OCI-LY7 (cell line): Measurements from ENCODE around the gene TBKBP1. TPM values are rescaled to one million over a fixed set of nuclear protein-coding genes. Genes with fewer than 3 reads are reported as not detected.

Source experiments
- BruUV-seq: library from RNA; stranded (reverse); fragments of 400-500 nt; replicated peaks from 2 replicates; lab custom pipeline; 2021; lab: Mats Ljungman, UMichigan
- CTCF ChIA-PET: fragments of 300-600 bp; sonication (Branson Sonifier 250); formaldehyde crosslinking; loops from one replicate; lab custom pipeline; 2022; ENCODE audit warnings: antibody characterized with exemption; ENCODE audit not compliant: unreplicated experiment; lab: Charles Lee
- POLR2A ChIA-PET: fragments of 300-600 bp; sonication (Branson Sonifier 250); formaldehyde crosslinking; loops from one replicate; lab custom pipeline; 2022; ENCODE audit warnings: antibody characterized with exemption; lab: Charles Lee
- DNase-seq: peaks from one replicate; pipeline ENCODE4 v3.0.0-alpha.2; 2015; ENCODE audit warnings: low spot score
- H2AFZ ChIP-seq: fragments of 200-600 bp; sonication (generic), shearing (Covaris generic); 2 replicates; pipeline ENCODE4 v1.6.1; 2014; ENCODE audit warnings: mild to moderate bottlenecking, antibody characterized with exemption, low read length, moderate library complexity
- H3K27ac ChIP-seq: fragments of 200-600 bp; sonication (generic); 2 replicates; pipeline ENCODE4 v1.5.1; 2014; ENCODE audit warnings: mixed run types, low read depth, mild to moderate bottlenecking, moderate library complexity, low read length, inconsistent platforms; ENCODE audit not compliant: poor library complexity, severe bottlenecking
- H3K36me3 ChIP-seq: fragments of 200-600 bp; sonication (generic); 2 replicates; pipeline ENCODE4 v1.6.1; 2014; ENCODE audit warnings: mild to moderate bottlenecking, antibody characterized with exemption, low read length, moderate library complexity, mixed read lengths; ENCODE audit not compliant: insufficient read depth
- H3K4me1 ChIP-seq: fragments of 200-600 bp; sonication (generic); 2 replicates; pipeline ENCODE4 v1.5.1; 2014; ENCODE audit warnings: mild to moderate bottlenecking, low read length; ENCODE audit not compliant: insufficient read depth, poor library complexity, severe bottlenecking
- H3K4me2 ChIP-seq: fragments of 200-600 bp; sonication (generic); 2 replicates; pipeline ENCODE4 v1.6.1; 2014; ENCODE audit warnings: mild to moderate bottlenecking, low read length
- H3K4me3 ChIP-seq: fragments of 200-600 bp; sonication (generic); 2 replicates; pipeline ENCODE4 v1.5.1; 2014; ENCODE audit warnings: mild to moderate bottlenecking, low read depth, low read length; ENCODE audit not compliant: poor library complexity, severe bottlenecking
- H3K79me2 ChIP-seq: fragments of 200-600 bp; sonication (generic); 2 replicates; pipeline ENCODE4 v1.6.1; 2016; ENCODE audit warnings: low read depth, mild to moderate bottlenecking, low read length, moderate library complexity, mixed read lengths; ENCODE audit not compliant: insufficient read depth
- H3K9me2 ChIP-seq: fragments of 200-600 bp; sonication (generic); 2 replicates; pipeline ENCODE4 v1.6.1; 2016; ENCODE audit warnings: mild to moderate bottlenecking, low read length, mixed read lengths; ENCODE audit not compliant: insufficient read depth
- H3K9me3 ChIP-seq: fragments of 200-600 bp; sonication (generic); 2 replicates; pipeline ENCODE4 v1.6.1; 2014; ENCODE audit warnings: mild to moderate bottlenecking, mixed run types, low read length, mixed read lengths
- H4K20me1 ChIP-seq: fragments of 200-600 bp; sonication (generic); 2 replicates; pipeline ENCODE4 v1.6.1; 2014; ENCODE audit warnings: mild to moderate bottlenecking, antibody characterized with exemption, low read length, moderate library complexity, mixed read lengths; ENCODE audit not compliant: insufficient read depth
- EZH2phosphoT487 ChIP-seq: fragments of 200-600 bp; sonication (generic); IDR thresholded peaks from 2 replicates; pipeline ENCODE4 v1.6.1; 2018; ENCODE audit warnings: low read depth, borderline replicate concordance, mild to moderate bottlenecking, mixed run types, antibody characterized with exemption, low read length, moderate library complexity, mixed read lengths
- intact Hi-C: fragments of 100-400 bp; cut with micrococcal nuclease; formaldehyde crosslinking; loops from one replicate; pipeline ENCODE4 v1.10.0; 2022; ENCODE audit not compliant: unreplicated experiment
- total RNA-seq, 2 experiments: library from RNA; depleted of rRNA in 1 of 2; stranded (reverse); fragments of >200 nt in 1 of 2; shearing (Covaris generic) in 1 of 2; gene quantifications; 2 replicates each; pipeline ENCODE4 v1.2.3, GENCODE V29; 2014 to 2022
- TF ChIP-seq, protein P1 (sequence below): fragments of 200-600 bp; sonication (generic); conservative IDR thresholded peaks from 2 replicates; pipeline ENCODE4 v1.5.1; 2014; ENCODE audit warnings: mild to moderate bottlenecking, antibody characterized with exemption, low read length, moderate library complexity, mixed read lengths

The TBKBP1 gene
- total RNA-seq, 2 experiments from 2014 or later = 8.3 to 16.0 TPM

DNA sequence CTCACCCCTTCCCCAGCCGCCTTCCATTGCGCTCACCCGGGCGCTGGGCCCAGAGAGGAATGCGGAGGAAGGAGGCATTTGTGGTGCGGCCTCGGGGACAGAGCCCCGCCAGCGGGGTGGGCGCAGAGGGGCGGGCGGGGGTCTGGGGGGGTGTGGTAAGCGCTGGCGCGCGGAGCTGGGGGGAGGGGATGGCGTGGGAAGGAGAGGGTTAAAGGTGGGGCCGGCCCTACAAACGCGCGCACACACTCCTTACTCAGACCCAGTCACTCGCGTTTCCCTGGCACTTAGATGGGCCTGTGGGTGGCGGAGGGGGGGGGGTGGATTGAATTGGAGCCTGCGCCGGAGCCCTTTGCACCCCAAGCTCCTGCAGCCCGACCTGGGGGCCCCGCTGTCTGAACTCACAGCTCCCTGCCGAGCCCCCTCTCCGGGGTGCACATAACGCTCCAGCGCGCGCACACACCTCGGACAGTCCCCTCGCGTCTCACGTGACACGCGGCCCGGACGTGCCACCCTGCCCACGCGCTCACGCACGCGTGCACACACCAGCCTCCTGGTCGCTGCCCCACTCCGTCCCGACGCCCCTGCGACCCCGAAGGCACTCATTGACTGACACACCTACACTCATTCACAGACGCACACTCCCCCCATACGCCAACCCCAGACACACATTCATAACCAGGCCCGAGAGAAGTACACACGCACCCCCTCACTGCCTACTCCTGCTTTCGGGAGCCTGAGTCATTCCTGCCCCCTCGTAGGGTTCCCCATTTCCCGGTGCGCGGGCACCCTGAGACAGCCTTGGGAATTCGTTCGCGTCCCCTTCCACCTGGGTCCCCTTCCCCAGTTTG is 844 bp downstream of the TBKBP1 start:
- intact Hi-C loops = no loop called here
- peak; percentile 59 for DNase-seq
- no TSS peak for BruUV-seq
- Histone ChIP-seq H3K27ac (peak overlapping the region; percentile 49), H3K36me3 (0 out of 2 replicates have a peak, but pooled peaks cover 7% of the 10 kb centered on the region), H3K9me3 (no peaks in the 10 kb centered on the region), H3K4me3 (peak overlapping the region; percentile 72), H3K4me1 (peaks cover 31% of the 10 kb centered on the region), H3K9me2 (no peaks in the 10 kb centered on the region), H4K20me1 (no peaks in the 10 kb centered on the region), H3K79me2 (peaks cover 5% of the 10 kb centered on the region; the same call in 1 of the 2 replicates), H3K4me2 (peak overlapping the region; percentile 79), H2AFZ (peak overlapping the region; percentile 53)
- ChIA-PET CTCF (interaction anchor here (0.5 kb wide), 1 partner anchor 26 kb away, joined by 3 read pairs; no protein-coding TSS in a partner anchor), POLR2A (interaction anchor here (3.0 kb wide), 1 partner anchor 46 kb away, joined by 15 read pairs; the partner anchor contains the start of gene KPNB1)
- TF ChIP-seq, protein P1, sequence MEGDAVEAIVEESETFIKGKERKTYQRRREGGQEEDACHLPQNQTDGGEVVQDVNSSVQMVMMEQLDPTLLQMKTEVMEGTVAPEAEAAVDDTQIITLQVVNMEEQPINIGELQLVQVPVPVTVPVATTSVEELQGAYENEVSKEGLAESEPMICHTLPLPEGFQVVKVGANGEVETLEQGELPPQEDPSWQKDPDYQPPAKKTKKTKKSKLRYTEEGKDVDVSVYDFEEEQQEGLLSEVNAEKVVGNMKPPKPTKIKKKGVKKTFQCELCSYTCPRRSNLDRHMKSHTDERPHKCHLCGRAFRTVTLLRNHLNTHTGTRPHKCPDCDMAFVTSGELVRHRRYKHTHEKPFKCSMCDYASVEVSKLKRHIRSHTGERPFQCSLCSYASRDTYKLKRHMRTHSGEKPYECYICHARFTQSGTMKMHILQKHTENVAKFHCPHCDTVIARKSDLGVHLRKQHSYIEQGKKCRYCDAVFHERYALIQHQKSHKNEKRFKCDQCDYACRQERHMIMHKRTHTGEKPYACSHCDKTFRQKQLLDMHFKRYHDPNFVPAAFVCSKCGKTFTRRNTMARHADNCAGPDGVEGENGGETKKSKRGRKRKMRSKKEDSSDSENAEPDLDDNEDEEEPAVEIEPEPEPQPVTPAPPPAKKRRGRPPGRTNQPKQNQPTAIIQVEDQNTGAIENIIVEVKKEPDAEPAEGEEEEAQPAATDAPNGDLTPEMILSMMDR = no peak
- no peak for TF ChIP-seq EZH2phosphoT487

DNA sequence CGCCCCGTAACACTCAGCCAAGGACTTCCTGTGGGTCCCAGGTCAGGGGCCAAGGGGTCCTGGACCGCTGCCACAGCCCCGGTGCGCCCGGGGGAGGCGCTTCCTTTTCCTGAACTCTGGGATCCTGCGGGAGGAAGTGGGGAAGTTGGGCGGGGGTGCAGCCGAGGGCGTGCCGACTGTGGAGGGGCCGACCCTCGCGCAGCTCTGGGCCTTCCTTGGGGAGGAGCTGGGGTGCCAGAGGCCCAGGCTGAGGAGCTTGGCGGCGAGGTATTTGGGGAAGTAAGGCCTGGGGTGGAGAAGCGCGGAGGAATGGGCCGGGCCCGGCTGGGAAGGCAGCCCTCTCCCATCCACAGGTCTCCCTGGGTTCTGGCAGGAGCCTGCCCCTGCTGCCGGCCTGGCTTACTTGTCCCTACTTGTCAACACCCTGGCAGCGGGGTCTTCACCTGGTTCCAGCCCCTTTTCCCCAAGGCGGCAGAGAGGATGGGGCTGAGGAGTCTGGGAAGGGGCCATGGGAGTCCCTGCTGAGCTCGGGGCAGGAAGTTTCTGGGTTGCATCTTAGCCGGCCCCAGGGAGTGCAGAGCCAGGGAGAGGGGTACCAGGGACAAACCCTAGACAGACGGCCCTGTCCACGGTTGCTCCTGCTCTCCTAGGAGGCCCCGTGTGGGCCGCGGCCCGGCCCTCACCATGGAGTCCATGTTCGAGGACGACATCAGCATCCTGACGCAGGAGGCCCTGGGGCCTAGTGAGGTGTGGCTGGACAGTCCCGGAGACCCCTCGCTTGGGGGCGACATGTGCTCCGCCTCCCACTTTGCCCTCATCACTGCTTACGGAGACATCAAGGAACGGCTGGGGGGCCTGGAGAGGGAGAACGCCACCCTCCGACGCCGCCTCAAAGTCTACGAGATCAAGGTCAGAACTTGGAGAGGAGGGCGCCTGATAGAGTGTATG is 1.7 kb downstream of the TBKBP1 start:
- H3K9me3 ChIP-seq = no peaks in the 10 kb centered on the region
- peak overlapping the region; percentile 21 for H3K27ac ChIP-seq
- H3K36me3 ChIP-seq = 0 out of 2 replicates have a peak, but pooled peaks cover 7% of the 10 kb centered on the region
- ChIA-PET POLR2A (interaction anchor here (0.5 to 3.0 kb wide), 3 partner anchors 24 to 138 kb away, joined by 3 to 15 read pairs (median 4); partner anchors contain the start of gene KPNB1), CTCF (no interaction called here)
- intact Hi-C loops = no loop called here
- H3K4me2 ChIP-seq = peak overlapping the region; percentile 79
- H2AFZ ChIP-seq = peak overlapping the region; percentile 53
- H3K4me3 ChIP-seq = peak overlapping the region; percentile 72
- DNase-seq = no peak
- H3K79me2 ChIP-seq = peaks cover 5% of the 10 kb centered on the region; the same call in 1 of the 2 replicates
- H4K20me1 ChIP-seq = no peaks in the 10 kb centered on the region
- H3K9me2 ChIP-seq = no peaks in the 10 kb centered on the region
- BruUV-seq = no TSS peak
- peaks cover 31% of the 10 kb centered on the region for H3K4me1 ChIP-seq
- TF ChIP-seq EZH2phosphoT487 = no peak
- TF ChIP-seq, protein P1 = no peak
